ENCODE measurements around the gene PPM1H.
A peak's percentile ranks its signal among the peaks of the same experiment; 100 is the strongest.
"Not testable (repeated sequence)": the region's sequence is repeated elsewhere in the genome, so short reads cannot be mapped to it uniquely, and the experiment has no call there.

The PPM1H gene

GRCh38 chr12:62761658-62762057 is 173.3 kb downstream of the PPM1H start:
- TF ChIP-seq POLR2AphosphoS5 (IDR thresholded peaks at IDR 0.05; ENCODE audit: borderline replicate concordance, low read depth, low read length) (no peak), FOXP2 (optimal IDR thresholded peaks at IDR 0.05; ENCODE audit: control extremely low read depth, extremely low read length, insufficient read depth) (no peak), EZH2 (IDR thresholded peaks at IDR 0.05) (no peak)
- Histone ChIP-seq H3K9me3 (ENCODE audit: low read depth, low read length) (no peaks in the 10 kb centered on the region), H3K36me3 (ENCODE audit: insufficient read depth, low read length) (no peaks in the 10 kb centered on the region)

GRCh38 chr12:62760779-62761178 is 174.2 kb downstream of the PPM1H start:
- H3K27ac ChIP-seq, result no peak overlapping the region
- no peak for DNase-seq (ENCODE audit: low read depth, low spot score)
- peak overlapping the region; percentile 33; the same call in 1 of the 2 replicates for H3K4me3 ChIP-seq
- no peaks in the 10 kb centered on the region for H3K9me3 ChIP-seq (ENCODE audit: low read depth, low read length)
- TF ChIP-seq FOXP2 (optimal IDR thresholded peaks at IDR 0.05; ENCODE audit: control extremely low read depth, extremely low read length, insufficient read depth) (no peak), POLR2AphosphoS5 (IDR thresholded peaks at IDR 0.05; ENCODE audit: borderline replicate concordance, low read depth, low read length) (no peak), EZH2 (IDR thresholded peaks at IDR 0.05) (no peak)
- no peak overlapping the region for H3K9ac ChIP-seq (ENCODE audit: insufficient read length)
- H3K36me3 ChIP-seq (ENCODE audit: insufficient read depth, low read length), result no peaks in the 10 kb centered on the region

More at GRCh38 chr12:62761658-62762057, 173.3 kb downstream of the PPM1H start:
- Histone ChIP-seq H3K9ac (ENCODE audit: insufficient read length) (no peak overlapping the region), H3K4me3 (no peak overlapping the region), H3K27ac (no peak overlapping the region)
- no peak for DNase-seq (ENCODE audit: low read depth, low spot score)

DNA sequence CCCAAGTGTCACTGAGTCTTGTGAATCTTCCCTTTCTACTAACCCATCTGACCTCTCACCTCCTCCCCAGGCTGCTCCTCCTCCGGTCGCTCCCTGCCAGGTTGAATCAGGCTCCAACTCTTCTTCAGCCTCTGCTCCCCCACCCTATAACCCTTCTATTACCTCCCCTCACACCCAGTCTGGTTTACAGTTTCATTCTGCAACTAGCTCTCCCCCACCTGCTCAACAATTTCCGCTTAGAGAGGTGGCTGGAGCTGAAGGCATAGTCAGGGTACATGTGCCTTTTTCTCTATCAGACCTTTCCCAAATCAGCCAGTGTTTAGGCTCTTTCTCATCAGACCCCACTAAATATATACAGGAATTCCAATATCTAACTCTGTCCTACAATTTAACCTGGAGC is 174.6 kb downstream of the PPM1H start:
- not testable (repeated sequence) for H3K36me3 ChIP-seq (ENCODE audit: insufficient read depth, low read length); H3K27ac ChIP-seq; H3K4me3 ChIP-seq; H3K9me3 ChIP-seq (ENCODE audit: low read depth, low read length); H3K9ac ChIP-seq (ENCODE audit: insufficient read length); DNase-seq (ENCODE audit: low read depth, low spot score)

DNA sequence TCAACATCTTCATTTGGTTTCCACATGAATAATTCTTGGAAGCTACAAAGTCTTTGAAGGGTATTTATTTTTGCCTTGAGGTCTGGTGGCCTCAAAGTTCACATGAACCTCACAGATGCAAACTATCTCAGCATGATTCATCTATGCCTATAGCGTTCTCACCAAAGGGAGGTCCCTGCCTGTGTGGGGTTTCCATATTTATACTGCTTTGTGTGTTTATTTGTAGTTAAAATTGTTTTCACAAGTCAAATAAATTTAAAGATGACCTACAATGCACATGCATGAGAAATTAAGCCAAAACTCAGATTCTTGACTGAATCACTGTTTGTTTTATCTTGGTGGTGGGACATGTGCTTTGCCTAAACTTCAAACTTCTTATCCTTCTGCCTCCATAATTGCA is 176.7 kb downstream of the PPM1H start:
- no peak for DNase-seq (ENCODE audit: low read depth, low spot score)
- H3K9me3 ChIP-seq (ENCODE audit: low read depth, low read length), result no peaks in the 10 kb centered on the region
- H3K9ac ChIP-seq (ENCODE audit: insufficient read length), result no peak overlapping the region
- no peak overlapping the region for H3K27ac ChIP-seq
- no peak overlapping the region for H3K4me3 ChIP-seq
- TF ChIP-seq FOXP2 (optimal IDR thresholded peaks at IDR 0.05; ENCODE audit: control extremely low read depth, extremely low read length, insufficient read depth), result no peak
- no peak for TF ChIP-seq EZH2 (IDR thresholded peaks at IDR 0.05)
- TF ChIP-seq POLR2AphosphoS5 (IDR thresholded peaks at IDR 0.05; ENCODE audit: borderline replicate concordance, low read depth, low read length), result no peak
- no peaks in the 10 kb centered on the region for H3K36me3 ChIP-seq (ENCODE audit: insufficient read depth, low read length)

- TF ChIP-seq POLR2AphosphoS5 (IDR thresholded peaks at IDR 0.05; ENCODE audit: borderline replicate concordance, low read depth, low read length), result no peak
- TF ChIP-seq EZH2 (IDR thresholded peaks at IDR 0.05), result no peak
- TF ChIP-seq FOXP2 (optimal IDR thresholded peaks at IDR 0.05; ENCODE audit: control extremely low read depth, extremely low read length, insufficient read depth), result no peak
- no peak overlapping the region for H3K4me3 ChIP-seq
Measured at GRCh38 chr12:62757048-62757447, 177.9 kb downstream of the PPM1H start.

GRCh38 chr12:62754706-62755105 is 180.2 kb downstream of the PPM1H start:
- no peak overlapping the region for H3K27ac ChIP-seq
- H3K9me3 ChIP-seq (ENCODE audit: low read depth, low read length), result no peaks in the 10 kb centered on the region
- H3K4me3 ChIP-seq, result no peak overlapping the region
- H3K36me3 ChIP-seq (ENCODE audit: insufficient read depth, low read length), result no peaks in the 10 kb centered on the region
- DNase-seq (ENCODE audit: low read depth, low spot score), result no peak
- TF ChIP-seq FOXP2 (optimal IDR thresholded peaks at IDR 0.05; ENCODE audit: control extremely low read depth, extremely low read length, insufficient read depth), result no peak
- H3K9ac ChIP-seq (ENCODE audit: insufficient read length), result no peak overlapping the region

More at GRCh38 chr12:62757048-62757447, 177.9 kb downstream of the PPM1H start:
- Histone ChIP-seq H3K9ac (ENCODE audit: insufficient read length) (no peak overlapping the region), H3K36me3 (ENCODE audit: insufficient read depth, low read length) (no peaks in the 10 kb centered on the region), H3K9me3 (ENCODE audit: low read depth, low read length) (no peaks in the 10 kb centered on the region), H3K27ac (no peak overlapping the region)
- DNase-seq (ENCODE audit: low read depth, low spot score), result no peak

DNA sequence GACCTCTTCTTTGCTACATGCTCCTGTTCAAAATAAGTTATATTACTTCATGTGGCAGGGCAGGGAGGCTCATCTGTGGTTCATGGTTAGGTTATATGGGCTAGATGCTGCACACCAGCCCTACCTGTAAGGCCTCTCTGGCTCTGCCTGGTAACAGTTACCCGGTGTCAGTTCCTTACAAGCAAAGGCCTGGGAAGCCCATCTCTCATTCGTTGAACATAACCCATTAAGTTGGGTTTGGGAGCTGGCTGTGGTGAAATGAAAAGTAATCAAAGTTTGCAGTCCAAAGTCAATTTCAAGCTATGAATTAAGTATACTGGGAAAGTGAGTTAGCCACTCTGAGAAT is 183.2 kb downstream of the PPM1H start:
- H3K27ac ChIP-seq, result no peak overlapping the region
- H3K9ac ChIP-seq (ENCODE audit: insufficient read length), result no peak overlapping the region
- no peaks in the 10 kb centered on the region for H3K9me3 ChIP-seq (ENCODE audit: low read depth, low read length)
- H3K4me3 ChIP-seq, result no peak overlapping the region
- no peak for DNase-seq (ENCODE audit: low read depth, low spot score)
- no peaks in the 10 kb centered on the region for H3K36me3 ChIP-seq (ENCODE audit: insufficient read depth, low read length)
- TF ChIP-seq FOXP2 (optimal IDR thresholded peaks at IDR 0.05; ENCODE audit: control extremely low read depth, extremely low read length, insufficient read depth) (no peak), POLR2AphosphoS5 (IDR thresholded peaks at IDR 0.05; ENCODE audit: borderline replicate concordance, low read depth, low read length) (no peak), EZH2 (IDR thresholded peaks at IDR 0.05) (no peak)

DNA sequence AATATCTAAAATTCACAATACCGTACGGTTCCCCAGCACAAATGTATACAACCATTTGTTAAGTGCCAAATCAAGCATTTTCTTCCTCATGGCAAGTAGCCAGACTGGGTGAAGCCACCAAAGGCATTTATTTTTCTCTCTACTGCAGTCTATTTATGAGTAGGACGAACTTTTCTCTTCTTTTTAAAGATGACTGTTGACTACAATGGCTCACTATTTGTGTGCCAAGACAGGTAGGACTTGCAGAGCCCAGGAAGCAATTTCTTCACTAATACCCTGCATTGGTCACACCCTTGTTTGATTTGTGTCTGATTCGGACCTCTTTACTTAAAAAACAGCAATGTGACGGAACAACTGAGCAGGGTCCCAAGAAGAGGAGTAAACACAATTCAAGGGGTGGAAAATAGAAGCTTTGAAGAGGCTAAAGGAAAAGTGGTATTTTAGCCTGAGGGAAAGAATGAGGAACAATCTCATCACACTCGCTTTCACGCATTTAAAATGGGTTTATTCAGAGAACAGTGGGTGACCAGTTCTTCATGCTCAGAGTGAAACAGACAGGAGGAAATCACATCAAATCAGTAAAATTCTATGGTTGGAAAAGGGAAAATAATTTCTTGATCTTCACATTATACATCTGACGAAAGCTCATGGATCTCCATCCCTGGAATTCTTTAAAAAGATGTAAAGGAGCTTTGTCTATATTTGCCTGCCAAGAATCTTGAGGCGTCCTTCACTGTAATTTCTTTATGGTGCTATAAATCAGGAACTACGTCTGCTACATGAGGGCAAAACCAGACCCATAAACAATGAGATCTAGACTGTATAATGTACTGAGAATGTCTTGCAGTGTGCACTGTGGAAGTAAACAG is 183.8 kb downstream of the PPM1H start:
- Histone ChIP-seq H3K9ac (ENCODE audit: insufficient read length) (no peak overlapping the region), H3K27ac (no peak overlapping the region), H3K36me3 (ENCODE audit: insufficient read depth, low read length) (no peaks in the 10 kb centered on the region), H3K4me3 (no peak overlapping the region), H3K9me3 (ENCODE audit: low read depth, low read length) (no peaks in the 10 kb centered on the region)
- TF ChIP-seq POLR2AphosphoS5 (IDR thresholded peaks at IDR 0.05; ENCODE audit: borderline replicate concordance, low read depth, low read length) (no peak), EZH2 (IDR thresholded peaks at IDR 0.05) (no peak), FOXP2 (optimal IDR thresholded peaks at IDR 0.05; ENCODE audit: control extremely low read depth, extremely low read length, insufficient read depth) (no peak)
- DNase-seq (ENCODE audit: low read depth, low spot score), result no peak

DNA sequence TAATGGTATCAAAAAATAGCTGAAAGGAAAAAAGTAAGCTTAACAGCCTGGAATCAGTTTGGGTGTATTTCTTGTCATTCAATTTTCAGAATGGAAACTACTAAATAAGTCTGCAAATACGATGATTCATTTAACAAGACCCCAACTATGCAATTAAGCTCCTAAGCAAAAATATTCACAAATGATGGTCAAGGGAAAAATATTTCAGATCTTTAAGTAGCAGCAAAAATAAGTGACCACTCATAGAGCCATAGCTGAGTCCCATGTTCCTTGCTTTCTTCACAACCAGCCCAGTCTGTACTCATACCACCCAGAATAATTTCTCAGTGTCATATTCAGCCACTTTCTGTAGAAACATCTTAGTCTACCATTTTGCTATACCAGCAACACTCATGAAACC is 185.4 kb downstream of the PPM1H start:
- Histone ChIP-seq H3K4me3 (no peak overlapping the region), H3K36me3 (ENCODE audit: insufficient read depth, low read length) (no peaks in the 10 kb centered on the region), H3K27ac (no peak overlapping the region), H3K9me3 (ENCODE audit: low read depth, low read length) (no peaks in the 10 kb centered on the region), H3K9ac (ENCODE audit: insufficient read length) (no peak overlapping the region)
- DNase-seq (ENCODE audit: low read depth, low spot score), result no peak
- TF ChIP-seq EZH2 (IDR thresholded peaks at IDR 0.05) (no peak), POLR2AphosphoS5 (IDR thresholded peaks at IDR 0.05; ENCODE audit: borderline replicate concordance, low read depth, low read length) (no peak), FOXP2 (optimal IDR thresholded peaks at IDR 0.05; ENCODE audit: control extremely low read depth, extremely low read length, insufficient read depth) (no peak)

Data from SK-N-MC (cell line).